Measurements from ENCODE around the gene DOCK9. TPM values are rescaled to one million over a fixed set of nuclear protein-coding genes. Genes with fewer than 3 reads are reported as not detected.
A peak's percentile ranks its signal among the peaks of the same experiment; 100 is the strongest.

Gene DOCK9
- total and polyA plus RNA-seq, 2 donors (not counting 1 experiment from before 2014, with no cell fraction given), result 18.2 TPM

- Histone ChIP-seq H3K36me3 (ENCODE audit: control insufficient read depth, insufficient read depth, low read length) (no peaks in the 10 kb centered on the region), H3K9ac (ENCODE audit: insufficient read depth, low read length) (no peak overlapping the region), H3K27ac (ENCODE audit: insufficient read depth, low read length) (no peak overlapping the region), H3K79me2 (ENCODE audit: control insufficient read depth, insufficient read depth, low read length) (no peaks in the 10 kb centered on the region), H3K4me1 (ENCODE audit: control insufficient read depth, extremely low read depth, insufficient read depth, low read length) (peaks cover 3% of the 10 kb centered on the region), H3K9me3 (ENCODE audit: control insufficient read depth, insufficient read depth, low read depth, low read length) (no peaks in the 10 kb centered on the region), H2AFZ (ENCODE audit: low read length) (no peak overlapping the region), H4K20me1 (ENCODE audit: control insufficient read depth, extremely low read depth, insufficient read depth, low read length) (peaks cover 1% of the 10 kb centered on the region), H3K27me3 (ENCODE audit: control insufficient read depth, insufficient read depth, low read length) (no peaks in the 10 kb centered on the region), H3K4me3 (replicated peaks in 1 of 4; ENCODE audit: control extremely low read depth in 1 of 4, insufficient read depth in 1 of 4, low read depth in 3 of 4, low read length in 4 of 4) (peak overlapping the region in 1 of 4 experiments; percentile 0), H3K4me2 (ENCODE audit: extremely low read depth, insufficient read depth, low read length) (peak overlapping the region; percentile 16)
- TF ChIP-seq CTCF (conservative IDR thresholded peaks at IDR 0.05 in 1 of 2, IDR thresholded peaks at IDR 0.05 in 1 of 2; ENCODE audit: low read depth in 1 of 2, low read length in 2 of 2), result no peak
- TF ChIP-seq EZH2 (IDR thresholded peaks at IDR 0.05; ENCODE audit: low read length, missing control alignments), result no peak
- peak; percentile 38 to 61 for DNase-seq (ENCODE audit: low read depth in 2 of 2)
These were observed 21.2 kb upstream of the DOCK9 start for GRCh38 chr13:98998831-98999638.

- Histone ChIP-seq H3K9ac (ENCODE audit: insufficient read depth, low read length) (no peak overlapping the region), H3K27ac (ENCODE audit: insufficient read depth, low read length) (no peak overlapping the region)
- TF ChIP-seq CTCF (conservative IDR thresholded peaks at IDR 0.05 in 1 of 2, IDR thresholded peaks at IDR 0.05 in 1 of 2; ENCODE audit: low read depth in 1 of 2, low read length in 2 of 2) (no peak), EZH2 (IDR thresholded peaks at IDR 0.05; ENCODE audit: low read length, missing control alignments) (no peak)
These were observed 20.1 kb upstream of the DOCK9 start for GRCh38 chr13:98997738-98998641.

More at GRCh38 chr13:98997738-98998641, 20.1 kb upstream of the DOCK9 start:
- no peaks in the 10 kb centered on the region for H3K36me3 ChIP-seq (ENCODE audit: control insufficient read depth, insufficient read depth, low read length)
- peak in 1 of 2 donors; percentile 71 for DNase-seq (ENCODE audit: low read depth in 2 of 2)
- H4K20me1 ChIP-seq (ENCODE audit: control insufficient read depth, extremely low read depth, insufficient read depth, low read length), result no peaks in the 10 kb centered on the region
- no peaks in the 10 kb centered on the region for H3K9me3 ChIP-seq (ENCODE audit: control insufficient read depth, insufficient read depth, low read depth, low read length)
- H2AFZ ChIP-seq (ENCODE audit: low read length), result no peak overlapping the region
- no peaks in the 10 kb centered on the region for H3K79me2 ChIP-seq (ENCODE audit: control insufficient read depth, insufficient read depth, low read length)
- H3K4me3 ChIP-seq (replicated peaks in 1 of 4; ENCODE audit: control extremely low read depth in 1 of 4, insufficient read depth in 1 of 4, low read depth in 3 of 4, low read length in 4 of 4), result no peak overlapping the region
- peaks cover 3% of the 10 kb centered on the region for H3K4me1 ChIP-seq (ENCODE audit: control insufficient read depth, extremely low read depth, insufficient read depth, low read length)
- H3K4me2 ChIP-seq (ENCODE audit: extremely low read depth, insufficient read depth, low read length), result no peak overlapping the region
- H3K27me3 ChIP-seq (ENCODE audit: control insufficient read depth, insufficient read depth, low read length), result no peaks in the 10 kb centered on the region
